K562 (cell line): ENCODE measurements around the gene MGRN1. TPM values are rescaled to one million over a fixed set of nuclear protein-coding genes. Genes with fewer than 3 reads are reported as not detected.
A peak's percentile ranks its signal among the peaks of the same experiment; 100 is the strongest.

Experiments
- ATAC-seq: fragments of 200-7000 bp; cut with Tn5 transposase; 3 replicates; pipeline ENCODE4 v1.9.1; 2020; ENCODE audit warnings: moderate library complexity
- BruUV-seq: library from RNA; stranded (reverse); fragments of 400-500 nt; replicated peaks from 2 replicates; lab custom pipeline; 2021; lab: Mats Ljungman, UMichigan
- CTCF ChIA-PET: fragments of 300-600 bp; formaldehyde crosslinking; extraction: SDS; loops from one replicate; lab custom pipeline; 2021; ENCODE audit warnings: low intra/inter-chr PET ratio; lab: Yijun Ruan, JAX
- POLR2A ChIA-PET: fragments of 300-600, 350-650 bp; sonication (Branson Sonifier 250); formaldehyde crosslinking; extraction: SDS; loops from one replicate; lab custom pipeline; 2021; ENCODE audit warnings: antibody characterized with exemption, inconsistent platforms; lab: Yijun Ruan, JAX
- DNase-seq, 4 experiments: peaks; one replicate each; pipeline versions ENCODE4 v3.0.0 to v3.0.0-alpha.2; 2011 to 2018; ENCODE audit warnings: low spot score in 3 of 4, mixed read lengths in 3 of 4; ENCODE audit errors: extremely low read depth in 1 of 4
- FAIRE-seq: peaks from 2 replicates; lab custom pipeline; 2011; peaks lifted over from hg19 to GRCh38; lab: Jason Lieb, UNC
- H2AFZ ChIP-seq: 2 replicates; pipeline ENCODE4 v1.6.0; 2011; ENCODE audit warnings: low read depth, low read length, control low read depth, inconsistent platforms
- H3K27ac ChIP-seq: fragments of 200-600 bp; 3 replicates; pipeline ENCODE4 v1.8.0; 2011; ENCODE audit warnings: low read depth, mild to moderate bottlenecking, control low read depth, inconsistent platforms, low read length, moderate library complexity, mixed read lengths; ENCODE audit errors: extremely low read depth
- H3K27me3 ChIP-seq, 2 experiments: fragments of 300-600 bp in 1 of 2; 2 replicates in 1 of 2; 3 replicates in 1 of 2; pipeline versions ENCODE4 v1.6.0 to v1.8.0; 2011; ENCODE audit warnings: inconsistent platforms in 2 of 2, low read length in 2 of 2, mild to moderate bottlenecking in 1 of 2, mixed read lengths in 1 of 2, moderate library complexity in 1 of 2; ENCODE audit not compliant: control insufficient read depth in 2 of 2, insufficient read depth in 2 of 2
- H3K36me3 ChIP-seq: fragments of 300-600 bp; 3 replicates; pipeline ENCODE4 v1.8.0; 2011; ENCODE audit warnings: mild to moderate bottlenecking, low read length, inconsistent platforms; ENCODE audit not compliant: control insufficient read depth, insufficient read depth
- H3K4me1 ChIP-seq, 2 experiments: fragments of 200-600 bp in 1 of 2; replicated peaks in 1 of 2; 2 replicates in 1 of 2; 3 replicates in 1 of 2; pipeline versions ENCODE4 v1.5.1 to v1.8.0; 2011; ENCODE audit warnings: inconsistent platforms in 2 of 2, low read length in 2 of 2, mild to moderate bottlenecking in 1 of 2, mixed read lengths in 1 of 2, moderate library complexity in 1 of 2; ENCODE audit not compliant: control insufficient read depth in 2 of 2, insufficient read depth in 2 of 2
- H3K4me2 ChIP-seq: 2 replicates; pipeline ENCODE4 v1.6.1; 2011; ENCODE audit warnings: low read length, control low read depth, inconsistent platforms, mixed read lengths; ENCODE audit not compliant: insufficient read depth
- H3K4me3 ChIP-seq: fragments of 200-600 bp; sonication (generic), shearing (Covaris generic); 2 replicates; pipeline ENCODE4 v1.5.1; 2016; ENCODE audit warnings: control low read depth, inconsistent platforms
- H3K79me2 ChIP-seq: fragments of 200-600 bp; 3 replicates; pipeline ENCODE4 v1.8.0; 2011; ENCODE audit warnings: low read length, inconsistent platforms; ENCODE audit not compliant: control insufficient read depth, insufficient read depth
- H3K9ac ChIP-seq, 2 experiments: 2 replicates each; pipeline versions ENCODE4 v1.6.0 to v1.6.1; 2011; ENCODE audit warnings: low read depth in 2 of 2, low read length in 2 of 2, control low read depth in 1 of 2, inconsistent platforms in 1 of 2, mild to moderate bottlenecking in 1 of 2, mixed read lengths in 1 of 2; ENCODE audit not compliant: insufficient read depth in 1 of 2
- H3K9me1 ChIP-seq: one replicate; pipeline ENCODE4 v1.6.0; 2011; ENCODE audit warnings: inconsistent platforms, mild to moderate bottlenecking, low read length, moderate library complexity; ENCODE audit not compliant: control insufficient read depth, insufficient read depth
- H3K9me3 ChIP-seq: replicated peaks from 2 replicates; pipeline ENCODE4 v1.5.1; 2011; ENCODE audit warnings: low read depth, low read length, inconsistent platforms; ENCODE audit not compliant: control insufficient read depth, insufficient read depth
- H4K20me1 ChIP-seq: replicated peaks from 2 replicates; pipeline ENCODE4 v1.6.1; 2011; ENCODE audit warnings: low read length, inconsistent platforms, mixed read lengths; ENCODE audit not compliant: control insufficient read depth, insufficient read depth
- BMI1 ChIP-seq: fragments of 150-350 bp; IDR thresholded peaks from 2 replicates; pipeline ENCODE4 v1.6.1; 2014; ENCODE audit warnings: low read length
- MAZ ChIP-seq, 2 experiments: fragments of 450-650 bp in 1 of 2; sonication (generic) in 1 of 2; formaldehyde crosslinking; IDR thresholded peaks in 1 of 2; conservative IDR thresholded peaks in 1 of 2; 2 replicates each; pipeline versions ENCODE4 v1.4.0 to v1.5.0; 2020; ENCODE audit warnings: mild to moderate bottlenecking in 1 of 2, missing genetic modification reagents in 1 of 2
- MXI1 ChIP-seq: IDR thresholded peaks from 2 replicates; pipeline ENCODE4 v1.6.1; 2011; ENCODE audit warnings: low read depth, mild to moderate bottlenecking, improper control_type of control experiment, low read length
- NFE2 ChIP-seq: IDR thresholded peaks from 2 replicates; pipeline ENCODE4 v1.6.1; 2014; ENCODE audit warnings: antibody characterized with exemption, low read depth
- NONO ChIP-seq, 2 experiments: fragments of 200-400 bp in 1 of 2; fragments of 450-650 bp in 1 of 2; formaldehyde crosslinking in 1 of 2; IDR thresholded peaks; 2 replicates each; pipeline ENCODE4 v1.6.1; 2017; ENCODE audit warnings: low read depth in 2 of 2, mild to moderate bottlenecking in 2 of 2, moderate library complexity in 2 of 2, low read length in 1 of 2
- SMAD3 ChIP-seq: fragments of 450-650 bp; formaldehyde crosslinking; conservative IDR thresholded peaks from 2 replicates; pipeline ENCODE4 v1.4.0; 2020; ENCODE audit warnings: mild to moderate bottlenecking
- SP1 ChIP-seq: sonication (generic); formaldehyde crosslinking; IDR thresholded peaks from 2 replicates; pipeline ENCODE4 v1.8.1; 2022; ENCODE audit warnings: mild to moderate bottlenecking, missing genetic modification reagents
- SPI1 ChIP-seq: IDR thresholded peaks from 2 replicates; pipeline ENCODE4 v1.6.1; 2011; ENCODE audit warnings: low read depth, low read length, control low read depth, borderline replicate concordance
- SUPT5H ChIP-seq: fragments of 450-650 bp; IDR thresholded peaks from 2 replicates; pipeline ENCODE4 v1.6.1; 2016
- YY1 ChIP-seq, 3 experiments: IDR thresholded peaks; 2 replicates each; pipeline ENCODE4 v1.6.1; 2011; ENCODE audit warnings: low read length in 2 of 3, mild to moderate bottlenecking in 2 of 3, moderate library complexity in 2 of 3, borderline replicate concordance in 1 of 3, control low read depth in 1 of 3, low read depth in 1 of 3; ENCODE audit not compliant: insufficient read depth in 3 of 3, insufficient replicate concordance in 2 of 3, control insufficient read depth in 1 of 3, insufficient read length in 1 of 3; ENCODE audit errors: extremely low read depth in 1 of 3
- ZC3H4 ChIP-seq: sonication (generic); formaldehyde crosslinking; IDR thresholded peaks from 2 replicates; pipeline ENCODE4 v1.9.0; 2021; ENCODE audit warnings: missing genetic modification reagents, borderline replicate concordance
- ZFX ChIP-seq: sonication (generic); formaldehyde crosslinking; IDR thresholded peaks from 2 replicates; pipeline ENCODE4 v1.8.0; 2022; ENCODE audit warnings: mild to moderate bottlenecking, missing genetic modification reagents, moderate library complexity
- ZNF407 ChIP-seq: fragments of 450-650 bp; IDR thresholded peaks from 2 replicates; pipeline ENCODE4 v1.6.1; 2016; ENCODE audit warnings: low read depth
- ZNF444 ChIP-seq: fragments of 250-450 bp; sonication (Bioruptor Pico); IDR thresholded peaks from 2 replicates; pipeline ENCODE4 v1.4.0; 2020; ENCODE audit warnings: mild to moderate bottlenecking, moderate library complexity
- WGBS: fragments of 100-300 bp; shearing (Covaris generic); methylation state at CpG from one replicate; pipeline ENCODE4 v1.1.6; 2016; ENCODE audit warnings: low coverage, mixed read lengths; ENCODE audit not compliant: insufficient coverage; ENCODE audit errors: missing lambda C conversion rate; 5-methylcytosine and 5-hydroxymethylcytosine counted together
- in situ Hi-C: fragments of 300-500 bp; cut with MboI; formaldehyde crosslinking; loops from 4 replicates; pipeline ENCODE4 v1.15.0; 2018; ENCODE audit warnings: inconsistent platforms, mixed read lengths
- intact Hi-C: fragments of 100-400 bp; cut with micrococcal nuclease; formaldehyde crosslinking; loops from 2 replicates; pipeline ENCODE4 v1.14.2; 2022
- polyA plus RNA-seq, 8 experiments: library from polyadenylated mRNA; depleted of rRNA in 4 of 8; stranded (reverse) in 5 of 8; unstranded in 3 of 8; fragments of >200 nt; fragmentation: Nextera tagmentation in 2 of 8; fragmentation: Illumina TruSeq in 1 of 8; extraction: Ambion mirVana in 2 of 8; extraction: Trizol in 1 of 8; gene quantifications; 2 replicates each; pipeline versions ENCODE4 v1.2.1 to v1.2.3, GENCODE V29; 2011 to 2014; ENCODE audit warnings: inconsistent platforms in 1 of 8, missing spikeins in 1 of 8
- total RNA-seq, 7 experiments: library from RNA; depleted of rRNA in 6 of 7; stranded (reverse); fragments of >200 nt in 6 of 7; fragmentation: Illumina TruSeq in 2 of 7; extraction: Trizol in 2 of 7; gene quantifications; 2 replicates each; pipeline versions ENCODE4 v1.2.1 to v1.2.3, GENCODE V29; 2011 to 2021; ENCODE audit warnings: low replicate concordance in 1 of 7

The MGRN1 gene
- total and polyA plus RNA-seq, 9 of the 15 experiments (the other 6 are each of a cell fraction or from before 2014, with no cell fraction given), result 0.15 to 37.9 (median 6.0) TPM

DNA sequence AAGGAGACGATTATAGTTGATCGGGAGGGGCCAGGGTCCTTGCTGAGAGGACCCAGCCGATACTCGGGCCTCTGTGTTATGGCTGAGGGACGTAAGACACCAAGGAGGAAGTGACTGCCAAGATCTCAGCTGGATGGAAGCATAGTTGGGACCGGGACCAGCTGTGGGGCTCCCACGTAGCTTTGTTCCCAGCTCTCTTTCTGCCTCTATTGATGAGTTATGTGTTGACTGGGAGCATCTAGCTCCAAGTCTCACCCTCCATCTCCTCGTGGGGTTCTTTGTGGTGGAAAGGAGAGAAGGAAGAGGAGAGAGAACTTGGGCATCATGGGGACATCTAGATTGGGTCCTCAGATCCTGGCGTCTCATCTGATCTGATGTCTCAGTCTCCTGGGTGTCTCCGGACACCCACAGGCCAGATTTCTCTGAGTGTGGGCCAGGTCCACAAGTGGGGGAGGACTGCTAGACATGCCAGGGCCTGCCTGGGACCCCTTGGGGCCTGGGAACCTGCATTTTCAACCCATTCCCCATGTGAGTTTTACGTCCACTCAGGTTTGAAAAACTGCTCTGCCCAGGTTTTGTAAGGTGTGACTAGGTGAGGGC lies 1.0 kb downstream of the MGRN1 start:
- no peaks in the 10 kb centered on the region for H3K9me3 ChIP-seq
- peak overlapping the region; percentile 89 to 90 for H3K9ac ChIP-seq
- H2AFZ ChIP-seq, result no peak overlapping the region
- ATAC-seq (peak; percentile 6; the same call in 2 of the 3 replicates), DNase-seq (no peak), FAIRE-seq (peak; percentile 58)
- ChIA-PET CTCF (no interaction called here), POLR2A (interaction anchor here (0.6 to 4.6 kb wide), 6 partner anchors 8 to 24 kb away, joined by 3 to 22 read pairs (median 4); partner anchors contain the start of gene UBALD1)
- WGBS, result 11% methylated on average over 11 of the region's 11 CpGs
- H3K4me1 ChIP-seq, result peaks cover 16 to 19% of the 10 kb centered on the region in 2 experiments; a peak in 4 of 5 replicates
- BruUV-seq, result no TSS peak
- H3K27me3 ChIP-seq, result no peaks in the 10 kb centered on the region
- H3K4me3 ChIP-seq, result peak overlapping the region; percentile 91
- peaks cover 11% of the 10 kb centered on the region; the same call in 2 of the 3 replicates for H3K36me3 ChIP-seq
- intact Hi-C loops, result no loop called here
- in situ Hi-C loops, result no loop called here
- peak overlapping the region; percentile 92 for H3K27ac ChIP-seq
- H3K79me2 ChIP-seq, result peaks cover 36% of the 10 kb centered on the region
- H4K20me1 ChIP-seq, result peaks cover 5% of the 10 kb centered on the region; the same call in 1 of the 2 replicates
- peaks cover 4% of the 10 kb centered on the region for H3K9me1 ChIP-seq
- H3K4me2 ChIP-seq, result peak overlapping the region; percentile 81
- TF ChIP-seq BMI1 (no peak), SUPT5H (no peak), YY1 (IDR thresholded peaks at IDR 0.05; ENCODE audit: borderline replicate concordance in 1 of 3, control insufficient read depth in 1 of 3, extremely low read depth in 1 of 3, insufficient read depth in 3 of 3, insufficient read length in 1 of 3, insufficient replicate concordance in 2 of 3, low read depth in 1 of 3, low read length in 2 of 3) (no peak), MXI1 (no peak), ZFX (CRISPR knock-in tag) (no peak), ZNF444 (CRISPR knock-in tag) (no peak), SMAD3 (CRISPR knock-in tag) (no peak), NFE2 (no peak), ZNF407 (no peak), ZC3H4 (CRISPR knock-in tag) (no peak), MAZ (CRISPR knock-in tag; conservative IDR thresholded peaks at IDR 0.05 in 1 of 2, IDR thresholded peaks at IDR 0.05 in 1 of 2) (no peak), SPI1 (peak; percentile 81), NONO (IDR thresholded peaks at IDR 0.05; ENCODE audit: low read depth in 2 of 2, low read length in 1 of 2) (no peak), SP1 (0 out of 2 replicates have a peak, but pooled peaks have one; percentile 6)
